Esophagus muscularis mucosa (tissue), 4 donors: Measurements from ENCODE around the gene DCTD. TPM values are rescaled to one million over a fixed set of nuclear protein-coding genes. Genes with fewer than 3 reads are reported as not detected.

ENCODE experiments used
- DNase-seq: peaks from one replicate; pipeline ENCODE4 v3.0.0-alpha.2; 2017; ENCODE audit errors: extremely low spot score
- H3K27ac ChIP-seq, 4 donors: fragments of 200-600 bp; sonication (generic); replicated peaks in 1 of 4; 1 replicate in 3 of 4; 2 replicates in 1 of 4; pipeline ENCODE4 v1.5.1; 2016 to 2019; ENCODE audit warnings: mild to moderate bottlenecking in 1 of 4
- H3K27me3 ChIP-seq, 4 donors: fragments of 200-600 bp; sonication (generic); one replicate each; pipeline versions ENCODE4 v1.5.1 to v1.6.0; 2016 to 2019
- H3K36me3 ChIP-seq, 4 donors: fragments of 200-600 bp; sonication (generic); one replicate each; pipeline ENCODE4 v1.5.1; 2016 to 2019
- H3K4me1 ChIP-seq, 4 donors: fragments of 200-600 bp; sonication (generic); one replicate each; pipeline ENCODE4 v1.5.1; 2016 to 2019
- H3K4me3 ChIP-seq, 4 donors: fragments of 200-600 bp; sonication (generic); 1 replicate in 2 of 4; 2 replicates in 2 of 4; pipeline ENCODE4 v1.5.1; 2016 to 2019; ENCODE audit warnings: mild to moderate bottlenecking in 4 of 4, moderate library complexity in 1 of 4
- H3K9me3 ChIP-seq, 4 donors: fragments of 200-600 bp; sonication (generic); 1 replicate in 3 of 4; 2 replicates in 1 of 4; pipeline ENCODE4 v1.5.1; 2016 to 2019
- EP300 ChIP-seq: sonication (generic); formaldehyde crosslinking; IDR thresholded peaks from one replicate; pipeline ENCODE4 v1.6.1; 2017; ENCODE audit warnings: antibody characterized with exemption
- POLR2A ChIP-seq: fragments of 450-650 bp; IDR thresholded peaks from one replicate; pipeline ENCODE4 v1.6.1; 2017; ENCODE audit warnings: antibody characterized with exemption, moderate library complexity, mild to moderate bottlenecking, low read depth
- POLR2AphosphoS5 ChIP-seq, 2 donors: sonication (generic); formaldehyde crosslinking; IDR thresholded peaks; one replicate each; pipeline ENCODE4 v1.6.1; 2017; ENCODE audit warnings: antibody characterized with exemption in 2 of 2
- WGBS: methylation state at CpG from one replicate; pipeline ENCODE4 v1.1.5; 2018; 5-methylcytosine and 5-hydroxymethylcytosine counted together
- intact Hi-C: fragments of 100-400 bp; cut with DNase I; formaldehyde crosslinking; loops from one replicate; pipeline ENCODE4 v1.15.1; 2023
- total RNA-seq, 4 donors: library from RNA; depleted of rRNA; stranded (reverse); fragments of >200 nt; gene quantifications; one replicate each; pipeline versions ENCODE4 v1.1.0 to v1.2.1, GENCODE V29; 2016
- TF ChIP-seq, protein P1 (sequence below), 3 experiments: fragments of 200-600 bp in 2 of 3; fragments of 450-650 bp in 1 of 3; sonication (generic) in 2 of 3; IDR thresholded peaks; one replicate each; pipeline ENCODE4 v1.5.1; 2017 to 2019; ENCODE audit warnings: antibody characterized with exemption in 3 of 3, mild to moderate bottlenecking in 2 of 3, moderate library complexity in 1 of 3

The DCTD gene
- total RNA-seq, 4 donors from 2014 or later = 33.6 to 55.3 (median 48.7) TPM

GRCh38 chr4:182927505-182927904, 10.3 kb upstream of the DCTD start:
- no peak for DNase-seq

GRCh38 chr4:182925855-182926254, 8.7 kb upstream of the DCTD start:
- Histone ChIP-seq H3K4me1 (peaks cover 0 to 35% (median 32%) of the 10 kb centered on the region in 4 donors), H3K4me3 (no peak overlapping the region), H3K27ac (no peak overlapping the region), H3K36me3 (no peaks in the 10 kb centered on the region), H3K9me3 (no peaks in the 10 kb centered on the region), H3K27me3 (no peaks in the 10 kb centered on the region)
- DNase-seq = no peak
- intact Hi-C loops = no loop called here
- TF ChIP-seq POLR2AphosphoS5 (IDR thresholded peaks at IDR 0.05) (no peak), POLR2A (no peak), EP300 (no peak)
- TF ChIP-seq, protein P1, sequence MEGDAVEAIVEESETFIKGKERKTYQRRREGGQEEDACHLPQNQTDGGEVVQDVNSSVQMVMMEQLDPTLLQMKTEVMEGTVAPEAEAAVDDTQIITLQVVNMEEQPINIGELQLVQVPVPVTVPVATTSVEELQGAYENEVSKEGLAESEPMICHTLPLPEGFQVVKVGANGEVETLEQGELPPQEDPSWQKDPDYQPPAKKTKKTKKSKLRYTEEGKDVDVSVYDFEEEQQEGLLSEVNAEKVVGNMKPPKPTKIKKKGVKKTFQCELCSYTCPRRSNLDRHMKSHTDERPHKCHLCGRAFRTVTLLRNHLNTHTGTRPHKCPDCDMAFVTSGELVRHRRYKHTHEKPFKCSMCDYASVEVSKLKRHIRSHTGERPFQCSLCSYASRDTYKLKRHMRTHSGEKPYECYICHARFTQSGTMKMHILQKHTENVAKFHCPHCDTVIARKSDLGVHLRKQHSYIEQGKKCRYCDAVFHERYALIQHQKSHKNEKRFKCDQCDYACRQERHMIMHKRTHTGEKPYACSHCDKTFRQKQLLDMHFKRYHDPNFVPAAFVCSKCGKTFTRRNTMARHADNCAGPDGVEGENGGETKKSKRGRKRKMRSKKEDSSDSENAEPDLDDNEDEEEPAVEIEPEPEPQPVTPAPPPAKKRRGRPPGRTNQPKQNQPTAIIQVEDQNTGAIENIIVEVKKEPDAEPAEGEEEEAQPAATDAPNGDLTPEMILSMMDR (IDR thresholded peaks at IDR 0.05) = no peak
- 75% methylated on average over 1 of the region's 1 CpG for WGBS

More at GRCh38 chr4:182927505-182927904, 10.3 kb upstream of the DCTD start:
- H3K4me3 ChIP-seq = no peak overlapping the region
- intact Hi-C loops = no loop called here
- no peaks in the 10 kb centered on the region for H3K27me3 ChIP-seq
- no peaks in the 10 kb centered on the region for H3K9me3 ChIP-seq
- H3K27ac ChIP-seq = no peak overlapping the region
- no peaks in the 10 kb centered on the region for H3K36me3 ChIP-seq
- H3K4me1 ChIP-seq = peaks cover 0 to 33% (median 31%) of the 10 kb centered on the region in 4 donors
- TF ChIP-seq, protein P1 (IDR thresholded peaks at IDR 0.05) = no peak
- TF ChIP-seq EP300 (no peak), POLR2AphosphoS5 (IDR thresholded peaks at IDR 0.05) (no peak), POLR2A (no peak)
- WGBS = 82% methylated on average over 3 of the region's 3 CpGs

DNA sequence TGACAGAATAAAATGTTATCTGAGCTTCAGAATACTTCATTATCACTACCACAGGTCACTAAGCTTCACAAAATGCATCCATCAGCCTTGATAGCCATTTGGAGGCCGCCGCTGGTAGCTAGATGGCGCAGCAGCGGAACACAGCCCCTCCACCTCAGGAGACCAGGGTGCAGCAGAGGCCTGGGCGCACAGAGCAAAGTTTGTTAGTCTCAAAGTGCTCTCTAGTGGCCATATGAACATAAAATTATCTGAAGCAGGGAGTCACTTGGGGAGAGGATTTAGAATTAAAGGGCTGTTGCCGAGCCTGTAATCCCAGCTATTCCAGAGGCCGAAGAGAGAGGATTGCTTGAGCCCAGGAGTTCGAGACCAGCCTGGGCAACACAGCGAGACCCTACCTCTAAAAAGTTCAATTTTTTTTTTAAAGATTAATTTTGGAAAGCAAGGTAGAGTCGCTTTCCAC, 8.1 kb upstream of the DCTD start:
- peaks cover 0 to 35% (median 32%) of the 10 kb centered on the region in 4 donors for H3K4me1 ChIP-seq
- no peaks in the 10 kb centered on the region for H3K27me3 ChIP-seq
- DNase-seq = no peak
- no peak overlapping the region for H3K4me3 ChIP-seq
- intact Hi-C loops = no loop called here
- no peaks in the 10 kb centered on the region for H3K9me3 ChIP-seq
- no peaks in the 10 kb centered on the region for H3K36me3 ChIP-seq
- WGBS = 73% methylated on average over 10 of the region's 10 CpGs
- no peak overlapping the region for H3K27ac ChIP-seq
- TF ChIP-seq, protein P1 (IDR thresholded peaks at IDR 0.05) = peak; percentile 25 to 33 (median 33)
- no peak for TF ChIP-seq EP300

DNA sequence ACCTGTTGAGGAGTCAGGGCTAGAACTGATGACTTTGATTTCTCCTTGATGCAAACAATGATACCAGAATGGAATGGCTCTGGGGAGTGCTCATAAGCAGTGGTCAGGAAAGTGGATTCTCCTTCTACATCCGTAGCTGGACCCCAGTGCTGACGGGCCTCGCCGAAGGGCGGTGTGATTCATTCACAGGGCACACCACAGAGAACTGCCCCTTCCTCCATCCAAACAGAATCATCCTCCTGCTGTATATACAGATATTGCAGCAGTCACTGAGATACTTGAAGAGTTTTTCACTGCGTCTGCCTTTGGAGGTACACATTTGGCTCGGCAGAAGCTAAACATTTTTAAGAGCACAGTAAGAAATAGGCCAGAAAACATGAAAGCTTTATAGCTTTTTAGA, 7.3 kb upstream of the DCTD start:
- H3K4me1 ChIP-seq = peaks cover 0 to 29% (median 28%) of the 10 kb centered on the region in 4 donors
- no peaks in the 10 kb centered on the region for H3K27me3 ChIP-seq
- peak overlapping the region in 1 of 4 donors; percentile 37 for H3K27ac ChIP-seq
- DNase-seq = no peak
- H3K36me3 ChIP-seq = no peaks in the 10 kb centered on the region
- intact Hi-C loops = no loop called here
- 89% methylated on average over 7 of the region's 7 CpGs for WGBS
- no peaks in the 10 kb centered on the region for H3K9me3 ChIP-seq
- no peak for TF ChIP-seq POLR2AphosphoS5 (IDR thresholded peaks at IDR 0.05)
- TF ChIP-seq EP300 = no peak
- TF ChIP-seq POLR2A = no peak
- TF ChIP-seq, protein P1 (IDR thresholded peaks at IDR 0.05) = no peak
- H3K4me3 ChIP-seq = no peak overlapping the region

GRCh38 chr4:182923796-182924340, 6.7 kb upstream of the DCTD start:
- Histone ChIP-seq H3K4me3 (no peak overlapping the region), H3K9me3 (no peaks in the 10 kb centered on the region), H3K27me3 (no peaks in the 10 kb centered on the region), H3K4me1 (peaks cover 0 to 27% (median 23%) of the 10 kb centered on the region in 4 donors), H3K36me3 (no peaks in the 10 kb centered on the region), H3K27ac (peak overlapping the region in 1 of 4 donors; percentile 37)
- no peak for DNase-seq
- intact Hi-C loops = no loop called here
- TF ChIP-seq, protein P1 (IDR thresholded peaks at IDR 0.05) = no peak
- TF ChIP-seq EP300 = no peak
- no peak for TF ChIP-seq POLR2A
- no peak for TF ChIP-seq POLR2AphosphoS5 (IDR thresholded peaks at IDR 0.05)
- WGBS = 76% methylated on average over 10 of the region's 10 CpGs
